ENCODE results near the gene HACD1. TPM values are rescaled to one million over a fixed set of nuclear protein-coding genes. Genes with fewer than 3 reads are reported as not detected.
A peak's percentile ranks its signal among the peaks of the same experiment; 100 is the strongest.

Gene HACD1
- total RNA-seq, 1 donor from 2014 or later = 77.4 TPM

DNA sequence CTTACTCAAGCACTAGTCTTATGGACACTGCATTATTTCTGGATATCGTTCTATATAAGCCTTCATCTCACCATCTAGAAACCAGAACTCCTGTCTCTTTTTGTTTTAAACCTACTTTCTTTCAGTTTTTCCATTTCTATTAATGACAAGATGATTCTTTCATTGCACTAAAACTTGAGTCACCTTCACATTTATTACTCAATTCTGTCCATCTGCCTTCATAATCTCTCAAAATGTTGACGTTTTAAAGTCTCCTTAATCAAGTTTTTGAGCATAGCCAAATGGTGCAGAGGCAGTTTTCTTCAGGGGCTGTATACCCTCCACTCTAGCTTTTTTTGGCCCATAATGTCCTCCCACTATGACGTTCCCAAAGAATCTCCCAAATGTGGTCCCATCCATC is 44.3 kb upstream of the HACD1 start:
- Mint-ChIP-seq H3K36me3 (ENCODE audit: low read depth) (peaks cover 16% of the 10 kb centered on the region), H3K9me3 (ENCODE audit: low read depth) (peaks cover 21% of the 10 kb centered on the region), H3K27me3 (ENCODE audit: low read depth) (no peaks in the 10 kb centered on the region), H3K27ac (ENCODE audit: unreplicated experiment) (no peak overlapping the region), H3K4me3 (ENCODE audit: unreplicated experiment) (no peak overlapping the region), H3K4me1 (ENCODE audit: low read depth) (peaks cover 41% of the 10 kb centered on the region)
- no peak for DNase-seq (ENCODE audit: low spot score)
- no peak for TF ChIP-seq CTCF (IDR thresholded peaks at IDR 0.05)

DNA sequence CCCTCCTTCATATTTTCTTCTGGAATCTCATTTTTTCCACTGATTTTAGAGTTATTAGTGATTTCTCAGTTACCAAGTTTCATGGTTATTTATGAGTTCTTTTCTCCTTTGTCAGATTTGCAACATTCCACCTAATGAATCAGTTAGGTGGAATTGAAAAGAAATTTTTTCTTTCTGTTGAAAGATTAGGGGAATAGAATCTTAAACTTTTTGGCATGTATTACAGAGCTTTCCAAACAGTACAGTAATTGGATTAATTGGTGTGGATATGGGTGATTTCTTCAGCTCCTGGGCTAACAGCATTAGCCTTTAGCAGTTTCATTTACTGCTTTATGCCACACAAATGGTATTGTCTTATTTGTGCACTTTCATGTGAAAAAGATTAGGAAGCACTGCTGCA is 43.7 kb upstream of the HACD1 start:
- peaks cover 16% of the 10 kb centered on the region for H3K36me3 Mint-ChIP-seq (ENCODE audit: low read depth)
- peaks cover 21% of the 10 kb centered on the region for H3K9me3 Mint-ChIP-seq (ENCODE audit: low read depth)
- peak overlapping the region; percentile 49 for H3K27ac Mint-ChIP-seq (ENCODE audit: unreplicated experiment)
- no peak for TF ChIP-seq CTCF (IDR thresholded peaks at IDR 0.05)
- H3K4me3 Mint-ChIP-seq (ENCODE audit: unreplicated experiment) = no peak overlapping the region
- no peak for DNase-seq (ENCODE audit: low spot score)
- H3K4me1 Mint-ChIP-seq (ENCODE audit: low read depth) = peaks cover 41% of the 10 kb centered on the region
- H3K27me3 Mint-ChIP-seq (ENCODE audit: low read depth) = no peaks in the 10 kb centered on the region

- H3K27me3 Mint-ChIP-seq (ENCODE audit: low read depth) = no peaks in the 10 kb centered on the region
- no peak for DNase-seq (ENCODE audit: low spot score)
- H3K4me1 Mint-ChIP-seq (ENCODE audit: low read depth) = peaks cover 39% of the 10 kb centered on the region
- no peak overlapping the region for H3K27ac Mint-ChIP-seq (ENCODE audit: unreplicated experiment)
- H3K9me3 Mint-ChIP-seq (ENCODE audit: low read depth) = peaks cover 21% of the 10 kb centered on the region
- H3K4me3 Mint-ChIP-seq (ENCODE audit: unreplicated experiment) = no peak overlapping the region
- peaks cover 16% of the 10 kb centered on the region for H3K36me3 Mint-ChIP-seq (ENCODE audit: low read depth)
- TF ChIP-seq CTCF (IDR thresholded peaks at IDR 0.05) = no peak
Observed at GRCh38 chr10:17659365-17659764, 42.2 kb upstream of the HACD1 start.

GRCh38 chr10:17657103-17657500 is 39.9 kb upstream of the HACD1 start:
- no peak for TF ChIP-seq CTCF (IDR thresholded peaks at IDR 0.05)
- Mint-ChIP-seq H3K4me3 (ENCODE audit: unreplicated experiment) (no peak overlapping the region), H3K27me3 (ENCODE audit: low read depth) (no peaks in the 10 kb centered on the region), H3K27ac (ENCODE audit: unreplicated experiment) (peak overlapping the region; percentile 23), H3K9me3 (ENCODE audit: low read depth) (peaks cover 21% of the 10 kb centered on the region), H3K36me3 (ENCODE audit: low read depth) (peaks cover 12% of the 10 kb centered on the region), H3K4me1 (ENCODE audit: low read depth) (peaks cover 57% of the 10 kb centered on the region)
- DNase-seq (ENCODE audit: low spot score) = no peak

GRCh38 chr10:17655567-17656146 is 38.5 kb upstream of the HACD1 start:
- Mint-ChIP-seq H3K27me3 (ENCODE audit: low read depth) (no peaks in the 10 kb centered on the region), H3K4me3 (ENCODE audit: unreplicated experiment) (no peak overlapping the region), H3K4me1 (ENCODE audit: low read depth) (peaks cover 63% of the 10 kb centered on the region), H3K27ac (ENCODE audit: unreplicated experiment) (peak overlapping the region; percentile 66), H3K9me3 (ENCODE audit: low read depth) (peaks cover 21% of the 10 kb centered on the region), H3K36me3 (ENCODE audit: low read depth) (peaks cover 6% of the 10 kb centered on the region)
- no peak for TF ChIP-seq CTCF (IDR thresholded peaks at IDR 0.05)
- no peak for DNase-seq (ENCODE audit: low spot score)

Data from chondrocyte (in vitro differentiated cells).